ENCODE results near the gene GABRG3. TPM values are rescaled to one million over a fixed set of nuclear protein-coding genes. Genes with fewer than 3 reads are reported as not detected.

Gene GABRG3
- total RNA-seq, 3 donors from 2014 or later (not counting 1 experiment from before 2014, with no cell fraction given) = not detected

DNA sequence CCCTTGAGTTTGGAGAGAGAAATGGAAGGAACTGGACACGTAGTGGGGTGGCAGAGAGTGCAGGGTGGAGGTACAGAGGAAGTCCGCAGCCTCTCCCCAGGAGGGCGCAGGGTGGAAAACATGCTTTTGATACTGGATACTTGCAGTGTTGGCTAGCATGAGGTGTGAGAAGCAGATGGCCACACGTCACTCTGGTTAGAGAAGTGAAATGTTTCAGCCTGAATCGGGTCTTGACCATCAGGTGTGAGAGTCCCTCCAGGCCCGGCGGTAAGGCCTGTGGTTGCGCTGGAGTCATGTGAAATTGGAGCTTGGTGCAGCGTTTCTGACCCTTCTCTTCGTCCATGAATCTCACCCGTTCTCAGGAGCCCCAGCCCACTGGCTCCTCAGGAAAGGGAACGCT, 93.1 kb downstream of the GABRG3 start:
- no peak overlapping the region for H3K4me3 ChIP-seq (ENCODE audit: low read length)
- no peak for DNase-seq
- no peak for ATAC-seq
- Mint-ChIP-seq H3K4me1 (no peaks in the 10 kb centered on the region), H3K27me3 (ENCODE audit: low read depth in 2 of 2) (no peaks in the 10 kb centered on the region), H3K9me3 (peaks cover 7 to 9% of the 10 kb centered on the region in 2 donors), H3K36me3 (no peaks in the 10 kb centered on the region), H3K27ac (no peak overlapping the region), H3K4me3 (no peak overlapping the region)
- intact Hi-C loops (cut with micrococcal nuclease) = no loop called here
- no peaks in the 10 kb centered on the region for H3K36me3 ChIP-seq (ENCODE audit: control insufficient read depth, insufficient read depth, low read length)
- H3K4me1 ChIP-seq (ENCODE audit: control insufficient read depth, insufficient read depth, low read length) = no peaks in the 10 kb centered on the region
- no peaks in the 10 kb centered on the region for H3K27me3 ChIP-seq (ENCODE audit: control insufficient read depth, insufficient read depth, low read length)
- WGBS (ENCODE audit: insufficient coverage) = 89% methylated on average over 12 of the region's 12 CpGs
- TF ChIP-seq, protein P1, sequence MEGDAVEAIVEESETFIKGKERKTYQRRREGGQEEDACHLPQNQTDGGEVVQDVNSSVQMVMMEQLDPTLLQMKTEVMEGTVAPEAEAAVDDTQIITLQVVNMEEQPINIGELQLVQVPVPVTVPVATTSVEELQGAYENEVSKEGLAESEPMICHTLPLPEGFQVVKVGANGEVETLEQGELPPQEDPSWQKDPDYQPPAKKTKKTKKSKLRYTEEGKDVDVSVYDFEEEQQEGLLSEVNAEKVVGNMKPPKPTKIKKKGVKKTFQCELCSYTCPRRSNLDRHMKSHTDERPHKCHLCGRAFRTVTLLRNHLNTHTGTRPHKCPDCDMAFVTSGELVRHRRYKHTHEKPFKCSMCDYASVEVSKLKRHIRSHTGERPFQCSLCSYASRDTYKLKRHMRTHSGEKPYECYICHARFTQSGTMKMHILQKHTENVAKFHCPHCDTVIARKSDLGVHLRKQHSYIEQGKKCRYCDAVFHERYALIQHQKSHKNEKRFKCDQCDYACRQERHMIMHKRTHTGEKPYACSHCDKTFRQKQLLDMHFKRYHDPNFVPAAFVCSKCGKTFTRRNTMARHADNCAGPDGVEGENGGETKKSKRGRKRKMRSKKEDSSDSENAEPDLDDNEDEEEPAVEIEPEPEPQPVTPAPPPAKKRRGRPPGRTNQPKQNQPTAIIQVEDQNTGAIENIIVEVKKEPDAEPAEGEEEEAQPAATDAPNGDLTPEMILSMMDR (IDR thresholded peaks at IDR 0.05) = no peak
- H3K9me3 ChIP-seq (ENCODE audit: control insufficient read depth, insufficient read depth, low read length) = peaks cover 28% of the 10 kb centered on the region
- no peak overlapping the region for H3K27ac ChIP-seq (ENCODE audit: low read length)

DNA sequence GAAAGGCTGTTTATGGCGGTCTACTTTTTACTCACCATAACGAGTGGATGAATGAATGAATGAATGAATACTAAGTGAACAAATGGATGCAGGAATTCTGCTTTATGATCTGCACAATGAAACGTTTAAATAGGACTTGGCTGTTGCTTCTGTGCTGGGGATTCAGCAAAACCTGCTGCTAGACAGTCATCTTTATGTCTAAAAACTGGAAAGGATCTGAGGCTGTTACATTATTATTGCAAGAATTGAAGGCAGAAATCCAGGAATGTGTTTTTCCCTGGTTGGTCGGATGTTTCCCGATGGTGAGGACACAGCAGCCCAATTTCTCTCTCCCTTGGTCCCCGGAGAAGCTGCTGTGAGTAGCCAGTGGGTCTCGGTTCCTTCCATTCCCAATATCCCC, 94.2 kb downstream of the GABRG3 start:
- H3K9me3 Mint-ChIP-seq = peaks cover 9 to 13% of the 10 kb centered on the region in 2 donors
- no peak overlapping the region for H3K27ac ChIP-seq (ENCODE audit: low read length)
- H3K4me3 Mint-ChIP-seq = no peak overlapping the region
- no peak overlapping the region for H3K27ac Mint-ChIP-seq
- peaks cover 28% of the 10 kb centered on the region for H3K9me3 ChIP-seq (ENCODE audit: control insufficient read depth, insufficient read depth, low read length)
- H3K4me3 ChIP-seq (ENCODE audit: low read length) = no peak overlapping the region
- DNase-seq (no peak), ATAC-seq (no peak)
- 83% methylated on average over 7 of the region's 7 CpGs for WGBS (ENCODE audit: insufficient coverage)
- no peaks in the 10 kb centered on the region for H3K27me3 ChIP-seq (ENCODE audit: control insufficient read depth, insufficient read depth, low read length)
- intact Hi-C loops (cut with micrococcal nuclease) = no loop called here
- no peaks in the 10 kb centered on the region for H3K36me3 ChIP-seq (ENCODE audit: control insufficient read depth, insufficient read depth, low read length)
- TF ChIP-seq, protein P1 (IDR thresholded peaks at IDR 0.05) = no peak
- H3K4me1 ChIP-seq (ENCODE audit: control insufficient read depth, insufficient read depth, low read length) = no peaks in the 10 kb centered on the region
- no peaks in the 10 kb centered on the region for H3K36me3 Mint-ChIP-seq
- no peaks in the 10 kb centered on the region for H3K4me1 Mint-ChIP-seq
- H3K27me3 Mint-ChIP-seq (ENCODE audit: low read depth in 2 of 2) = no peaks in the 10 kb centered on the region

DNA sequence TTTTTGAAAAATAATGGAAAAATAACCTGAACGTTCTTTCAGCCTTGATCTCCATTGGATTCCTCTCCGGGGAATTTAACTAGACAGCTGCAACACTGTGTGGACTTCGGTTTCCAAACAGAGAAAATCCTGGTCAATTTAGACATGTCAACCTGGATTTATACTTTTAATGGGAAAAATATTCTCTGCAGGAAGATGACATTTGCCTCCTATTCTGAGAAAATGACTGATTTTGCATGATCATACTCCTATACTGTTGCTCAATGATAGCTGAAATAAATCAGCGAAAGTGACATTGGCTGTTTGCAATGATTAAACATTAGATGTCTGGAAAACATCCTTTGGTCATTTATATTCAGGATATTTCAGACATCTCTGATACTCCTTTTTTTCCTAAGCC, 94.8 kb downstream of the GABRG3 start:
- H3K36me3 ChIP-seq (ENCODE audit: control insufficient read depth, insufficient read depth, low read length) = no peaks in the 10 kb centered on the region
- ATAC-seq = no peak
- Mint-ChIP-seq H3K36me3 (no peaks in the 10 kb centered on the region), H3K4me1 (no peaks in the 10 kb centered on the region), H3K4me3 (no peak overlapping the region), H3K9me3 (peaks cover 9 to 13% of the 10 kb centered on the region in 2 donors), H3K27ac (no peak overlapping the region), H3K27me3 (ENCODE audit: low read depth in 2 of 2) (no peaks in the 10 kb centered on the region)
- no peaks in the 10 kb centered on the region for H3K4me1 ChIP-seq (ENCODE audit: control insufficient read depth, insufficient read depth, low read length)
- intact Hi-C loops (cut with micrococcal nuclease) = no loop called here
- H3K4me3 ChIP-seq (ENCODE audit: low read length) = no peak overlapping the region
- H3K27me3 ChIP-seq (ENCODE audit: control insufficient read depth, insufficient read depth, low read length) = no peaks in the 10 kb centered on the region
- H3K27ac ChIP-seq (ENCODE audit: low read length) = no peak overlapping the region
- WGBS (ENCODE audit: insufficient coverage) = 86% methylated on average over 4 of the region's 4 CpGs
- no peak for DNase-seq
- TF ChIP-seq, protein P1 (IDR thresholded peaks at IDR 0.05) = no peak
- peaks cover 28% of the 10 kb centered on the region for H3K9me3 ChIP-seq (ENCODE audit: control insufficient read depth, insufficient read depth, low read length)

- Mint-ChIP-seq H3K4me3 (no peak overlapping the region), H3K27ac (no peak overlapping the region), H3K4me1 (no peaks in the 10 kb centered on the region), H3K27me3 (ENCODE audit: low read depth in 2 of 2) (no peaks in the 10 kb centered on the region), H3K9me3 (peaks cover 9 to 13% of the 10 kb centered on the region in 2 donors), H3K36me3 (no peaks in the 10 kb centered on the region)
- intact Hi-C loops (cut with micrococcal nuclease) = no loop called here
- Histone ChIP-seq H3K4me1 (ENCODE audit: control insufficient read depth, insufficient read depth, low read length) (no peaks in the 10 kb centered on the region), H3K27me3 (ENCODE audit: control insufficient read depth, insufficient read depth, low read length) (no peaks in the 10 kb centered on the region), H3K9me3 (ENCODE audit: control insufficient read depth, insufficient read depth, low read length) (peaks cover 28% of the 10 kb centered on the region), H3K4me3 (ENCODE audit: low read length) (no peak overlapping the region), H3K27ac (ENCODE audit: low read length) (no peak overlapping the region), H3K36me3 (ENCODE audit: control insufficient read depth, insufficient read depth, low read length) (no peaks in the 10 kb centered on the region)
- TF ChIP-seq, protein P1 (IDR thresholded peaks at IDR 0.05) = no peak
- WGBS (ENCODE audit: insufficient coverage) = 64% methylated on average over 1 of the region's 2 CpGs
- ATAC-seq (no peak), DNase-seq (no peak)
These were observed 95.5 kb downstream of the GABRG3 start for GRCh38 chr15:27066446-27066845.
